ENCODE data around the gene PLA2G7. TPM values are rescaled to one million over a fixed set of nuclear protein-coding genes. Genes with fewer than 3 reads are reported as not detected.
A peak's percentile ranks its signal among the peaks of the same experiment; 100 is the strongest.

Gene PLA2G7
- total RNA-seq, 1 donor from 2014 or later, result 1.8 TPM

GRCh38 chr6:46758960-46759753 lies 24.0 kb upstream of the PLA2G7 start:
- no peak overlapping the region for H3K4me3 Mint-ChIP-seq
- Histone ChIP-seq H3K36me3 (no peaks in the 10 kb centered on the region), H3K4me3 (no peak overlapping the region), H3K27me3 (no peaks in the 10 kb centered on the region), H3F3A (ENCODE audit: low read depth) (no peaks in the 10 kb centered on the region), H3K79me2 (ENCODE audit: low read depth) (no peaks in the 10 kb centered on the region), H3K27ac (no peak overlapping the region), H4K20me1 (ENCODE audit: low read depth) (no peaks in the 10 kb centered on the region), H3K4me2 (no peak overlapping the region), H2AFZ (replicated peaks) (no peak overlapping the region), H3K9ac (no peak overlapping the region), H3K9me3 (ENCODE audit: low read depth) (no peaks in the 10 kb centered on the region), H3K4me1 (peaks cover 7% of the 10 kb centered on the region)
- no peaks in the 10 kb centered on the region for H3K27me3 Mint-ChIP-seq (ENCODE audit: insufficient read depth, low read depth)
- H3K9me3 Mint-ChIP-seq, result peaks cover 1% of the 10 kb centered on the region
- H3K36me3 Mint-ChIP-seq, result no peaks in the 10 kb centered on the region
- TF ChIP-seq EZH2 (IDR thresholded peaks at IDR 0.05) (no peak), EZH2phosphoT487 (IDR thresholded peaks at IDR 0.05) (no peak), CTCF (IDR thresholded peaks at IDR 0.05) (no peak)
- DNase-seq (ENCODE audit: low spot score), result no peak
- H3K4me1 Mint-ChIP-seq, result no peaks in the 10 kb centered on the region
- no peak overlapping the region for H3K27ac Mint-ChIP-seq

GRCh38 chr6:46757214-46757596 lies 22.0 kb upstream of the PLA2G7 start:
- Mint-ChIP-seq H3K27me3 (ENCODE audit: insufficient read depth, low read depth) (no peaks in the 10 kb centered on the region), H3K4me3 (no peak overlapping the region), H3K27ac (no peak overlapping the region), H3K36me3 (no peaks in the 10 kb centered on the region), H3K9me3 (peaks cover 1% of the 10 kb centered on the region), H3K4me1 (no peaks in the 10 kb centered on the region)
- Histone ChIP-seq H3K27me3 (no peaks in the 10 kb centered on the region), H3K4me2 (no peak overlapping the region), H3K9me3 (ENCODE audit: low read depth) (no peaks in the 10 kb centered on the region), H3K9ac (no peak overlapping the region), H3F3A (ENCODE audit: low read depth) (no peaks in the 10 kb centered on the region), H3K27ac (no peak overlapping the region), H3K4me1 (peaks cover 7% of the 10 kb centered on the region), H3K4me3 (no peak overlapping the region), H3K36me3 (no peaks in the 10 kb centered on the region), H2AFZ (replicated peaks) (no peak overlapping the region), H4K20me1 (ENCODE audit: low read depth) (no peaks in the 10 kb centered on the region), H3K79me2 (ENCODE audit: low read depth) (no peaks in the 10 kb centered on the region)
- DNase-seq (ENCODE audit: low spot score), result no peak
- no peak for TF ChIP-seq EZH2 (IDR thresholded peaks at IDR 0.05)
- no peak for TF ChIP-seq EZH2phosphoT487 (IDR thresholded peaks at IDR 0.05)
- TF ChIP-seq CTCF (IDR thresholded peaks at IDR 0.05), result no peak

GRCh38 chr6:46756469-46757213 lies 21.5 kb upstream of the PLA2G7 start:
- Mint-ChIP-seq H3K4me1 (no peaks in the 10 kb centered on the region), H3K27me3 (ENCODE audit: insufficient read depth, low read depth) (no peaks in the 10 kb centered on the region), H3K36me3 (no peaks in the 10 kb centered on the region), H3K9me3 (peaks cover 1% of the 10 kb centered on the region), H3K4me3 (no peak overlapping the region), H3K27ac (no peak overlapping the region)
- peak; percentile 4 for DNase-seq (ENCODE audit: low spot score)
- H3K4me3 ChIP-seq, result no peak overlapping the region
- peaks cover 7% of the 10 kb centered on the region for H3K4me1 ChIP-seq
- H3K9ac ChIP-seq, result no peak overlapping the region
- H4K20me1 ChIP-seq (ENCODE audit: low read depth), result no peaks in the 10 kb centered on the region
- no peak overlapping the region for H3K4me2 ChIP-seq
- H3F3A ChIP-seq (ENCODE audit: low read depth), result no peaks in the 10 kb centered on the region
- no peak overlapping the region for H3K27ac ChIP-seq
- no peaks in the 10 kb centered on the region for H3K36me3 ChIP-seq
- H3K9me3 ChIP-seq (ENCODE audit: low read depth), result no peaks in the 10 kb centered on the region
- no peak overlapping the region for H2AFZ ChIP-seq (replicated peaks)
- TF ChIP-seq EZH2phosphoT487 (IDR thresholded peaks at IDR 0.05), result no peak
- TF ChIP-seq CTCF (IDR thresholded peaks at IDR 0.05), result no peak
- no peak for TF ChIP-seq EZH2 (IDR thresholded peaks at IDR 0.05)
- no peaks in the 10 kb centered on the region for H3K79me2 ChIP-seq (ENCODE audit: low read depth)
- H3K27me3 ChIP-seq, result no peaks in the 10 kb centered on the region

Data from neural progenitor cell (in vitro differentiated cells).